Activated B cell treated with CpG ODN at 0.5 μM for 24 hours (primary cell): ENCODE results near the gene SF3B1. TPM values are rescaled to one million over a fixed set of nuclear protein-coding genes. Genes with fewer than 3 reads are reported as not detected.

Source experiments
- ATAC-seq: fragments of 200-7000 bp; cut with Tn5 transposase; one replicate; pipeline ENCODE4 v1.10.0; 2021; ENCODE audit warnings: low read depth, mild to moderate bottlenecking, moderate library complexity
- CTCF ChIA-PET: fragments of 350-600 bp; sonication (Branson Sonifier 250); formaldehyde crosslinking; loops from one replicate; lab custom pipeline; 2021; ENCODE audit warnings: antibody characterized with exemption; lab: Charles Lee
- POLR2A ChIA-PET: fragments of 350-600 bp; sonication (Branson Sonifier 250); formaldehyde crosslinking; loops from one replicate; lab custom pipeline; 2021; ENCODE audit warnings: antibody characterized with exemption; lab: Charles Lee
- DNase-seq: peaks from one replicate; pipeline ENCODE4 v3.0.0; 2022
- H3K27ac Mint-ChIP-seq: one replicate; pipeline ENCODE4 v1.8.0; 2020; ENCODE audit warnings: mixed read lengths
- H3K27me3 Mint-ChIP-seq: one replicate; pipeline ENCODE4 v1.8.0; 2021; ENCODE audit warnings: mixed read lengths
- H3K36me3 Mint-ChIP-seq: one replicate; pipeline ENCODE4 v1.8.0; 2021; ENCODE audit warnings: low read depth, mixed read lengths
- H3K4me1 Mint-ChIP-seq: one replicate; pipeline ENCODE4 v1.8.0; 2021; ENCODE audit warnings: mixed read lengths
- H3K4me3 Mint-ChIP-seq: one replicate; pipeline ENCODE4 v1.8.0; 2020; ENCODE audit warnings: mild to moderate bottlenecking, mixed read lengths
- H3K9me3 Mint-ChIP-seq: one replicate; pipeline ENCODE4 v1.8.0; 2020; ENCODE audit warnings: mixed read lengths
- intact Hi-C: fragments of 100-400 bp; cut with micrococcal nuclease; formaldehyde crosslinking; loops from one replicate; pipeline ENCODE4 v1.15.1; 2024
- total RNA-seq: library from RNA; stranded (reverse); gene quantifications from 2 replicates; pipeline ENCODE4 v1.2.3, GENCODE V29; 2022
- TF ChIP-seq, protein P1 (sequence below): fragments of 200-600 bp; IDR thresholded peaks from one replicate; pipeline ENCODE4 v1.8.0; 2022; ENCODE audit warnings: antibody characterized with exemption, mild to moderate bottlenecking

Gene SF3B1
- total RNA-seq, 1 donor from 2014 or later: 380 TPM

DNA sequence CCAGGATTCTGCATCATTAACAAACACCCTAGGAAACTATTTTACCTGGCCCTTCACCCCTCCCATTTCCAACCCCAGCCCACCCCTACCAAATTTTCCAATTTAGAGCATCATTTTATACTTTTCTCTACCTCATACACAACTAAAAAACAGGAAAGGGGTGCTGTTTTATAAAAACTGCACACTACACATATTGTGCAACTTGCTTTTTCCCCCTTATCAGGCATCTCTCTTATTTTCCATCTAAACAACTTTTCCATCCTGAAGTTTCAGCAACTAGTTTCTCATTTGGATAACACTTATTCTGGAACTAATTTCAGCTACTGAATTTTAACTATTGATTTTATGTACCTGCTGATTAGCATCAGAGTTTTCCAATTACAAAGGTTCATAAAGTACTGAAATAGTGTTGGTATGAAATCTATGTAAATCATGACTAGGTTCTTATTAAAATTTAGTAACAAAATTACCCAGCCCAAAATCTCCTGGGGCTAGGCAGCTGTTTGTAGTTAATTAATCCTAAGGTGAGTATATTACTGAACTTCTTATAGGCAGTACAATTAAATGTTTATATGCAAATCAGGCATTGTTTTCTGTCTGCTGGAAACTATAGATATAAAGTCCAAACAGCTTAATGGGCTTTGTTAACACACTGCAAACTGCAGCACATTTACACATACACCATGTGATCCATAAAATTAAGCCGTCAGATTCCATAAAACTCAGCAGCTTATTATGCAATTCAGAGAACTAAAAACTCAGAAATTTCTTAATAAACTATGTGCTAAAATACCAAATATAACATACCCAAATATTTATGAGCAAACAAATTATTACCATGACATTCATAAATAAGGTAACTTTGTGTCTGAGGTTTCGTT, 7.9 kb downstream of the SF3B1 start:
- ChIA-PET CTCF (no interaction called here), POLR2A (no interaction called here)
- Mint-ChIP-seq H3K27me3 (no peaks in the 10 kb centered on the region), H3K27ac (no peak overlapping the region), H3K4me1 (peaks cover 69% of the 10 kb centered on the region), H3K4me3 (no peak overlapping the region), H3K9me3 (no peaks in the 10 kb centered on the region), H3K36me3 (peaks cover 41% of the 10 kb centered on the region)
- ATAC-seq: no peak
- no peak for DNase-seq
- intact Hi-C loops: no loop called here
- TF ChIP-seq, protein P1, sequence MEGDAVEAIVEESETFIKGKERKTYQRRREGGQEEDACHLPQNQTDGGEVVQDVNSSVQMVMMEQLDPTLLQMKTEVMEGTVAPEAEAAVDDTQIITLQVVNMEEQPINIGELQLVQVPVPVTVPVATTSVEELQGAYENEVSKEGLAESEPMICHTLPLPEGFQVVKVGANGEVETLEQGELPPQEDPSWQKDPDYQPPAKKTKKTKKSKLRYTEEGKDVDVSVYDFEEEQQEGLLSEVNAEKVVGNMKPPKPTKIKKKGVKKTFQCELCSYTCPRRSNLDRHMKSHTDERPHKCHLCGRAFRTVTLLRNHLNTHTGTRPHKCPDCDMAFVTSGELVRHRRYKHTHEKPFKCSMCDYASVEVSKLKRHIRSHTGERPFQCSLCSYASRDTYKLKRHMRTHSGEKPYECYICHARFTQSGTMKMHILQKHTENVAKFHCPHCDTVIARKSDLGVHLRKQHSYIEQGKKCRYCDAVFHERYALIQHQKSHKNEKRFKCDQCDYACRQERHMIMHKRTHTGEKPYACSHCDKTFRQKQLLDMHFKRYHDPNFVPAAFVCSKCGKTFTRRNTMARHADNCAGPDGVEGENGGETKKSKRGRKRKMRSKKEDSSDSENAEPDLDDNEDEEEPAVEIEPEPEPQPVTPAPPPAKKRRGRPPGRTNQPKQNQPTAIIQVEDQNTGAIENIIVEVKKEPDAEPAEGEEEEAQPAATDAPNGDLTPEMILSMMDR: no peak

DNA sequence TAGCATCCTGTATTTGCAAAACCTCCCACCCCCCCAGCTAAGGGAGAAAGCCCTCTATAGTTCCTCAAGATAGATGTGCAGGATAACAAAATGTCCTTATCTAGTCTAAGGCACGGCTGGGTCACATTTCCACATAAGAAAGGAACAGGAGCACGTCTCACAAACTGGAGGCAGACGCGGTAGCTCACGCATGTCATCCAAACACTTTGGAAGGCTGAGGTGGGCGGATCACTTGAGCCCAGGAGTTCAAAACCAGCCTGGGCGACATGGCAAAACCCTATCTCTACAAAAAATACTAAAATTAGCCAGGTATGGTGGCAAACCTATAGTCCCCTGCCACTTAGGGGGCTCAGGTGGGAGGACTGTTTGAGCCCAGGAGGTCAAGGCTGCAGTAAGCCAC, 9.3 kb downstream of the SF3B1 start:
- ATAC-seq: no peak
- ChIA-PET CTCF (no interaction called here), POLR2A (interaction anchor here (1.9 kb wide), 1 partner anchor 9 kb away, joined by 7 read pairs; the partner anchor contains the start of gene SF3B1)
- H3K4me1 Mint-ChIP-seq: peaks cover 57% of the 10 kb centered on the region
- intact Hi-C loops: no loop called here
- peaks cover 45% of the 10 kb centered on the region for H3K36me3 Mint-ChIP-seq
- DNase-seq: no peak
- TF ChIP-seq, protein P1: no peak
- H3K27me3 Mint-ChIP-seq: no peaks in the 10 kb centered on the region
- H3K27ac Mint-ChIP-seq: no peak overlapping the region
- no peak overlapping the region for H3K4me3 Mint-ChIP-seq
- no peaks in the 10 kb centered on the region for H3K9me3 Mint-ChIP-seq

DNA sequence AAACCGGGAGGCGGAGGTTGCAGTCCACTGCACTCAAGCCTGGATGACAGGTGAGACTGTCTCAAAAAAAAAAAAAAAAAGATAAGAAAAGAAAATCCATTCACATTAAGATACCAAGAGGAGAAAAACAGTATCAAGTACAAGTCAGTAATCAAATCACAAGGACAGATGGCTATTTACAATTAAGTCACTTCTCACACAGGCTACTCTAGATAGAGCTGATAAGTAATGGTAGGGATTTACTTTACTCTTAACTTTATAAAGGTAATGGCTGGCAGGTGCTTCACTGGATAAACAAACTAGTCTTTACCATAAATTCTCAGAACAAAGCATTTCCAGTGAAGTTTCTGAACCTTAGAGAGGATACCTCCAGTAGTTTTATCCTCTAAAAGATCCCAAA, 11.5 kb downstream of the SF3B1 start:
- intact Hi-C loops: no loop called here
- TF ChIP-seq, protein P1: no peak
- Mint-ChIP-seq H3K4me3 (no peak overlapping the region), H3K36me3 (peaks cover 48% of the 10 kb centered on the region), H3K4me1 (peaks cover 36% of the 10 kb centered on the region), H3K27ac (no peak overlapping the region), H3K9me3 (no peaks in the 10 kb centered on the region), H3K27me3 (no peaks in the 10 kb centered on the region)
- no peak for ATAC-seq
- DNase-seq: no peak
- ChIA-PET POLR2A (interaction anchor here (1.0 kb wide), 2 partner anchors 11 to 76 kb away, joined by 3 to 4 read pairs; partner anchors contain the start of genes HSPD1, HSPE1 and SF3B1), CTCF (no interaction called here)

DNA sequence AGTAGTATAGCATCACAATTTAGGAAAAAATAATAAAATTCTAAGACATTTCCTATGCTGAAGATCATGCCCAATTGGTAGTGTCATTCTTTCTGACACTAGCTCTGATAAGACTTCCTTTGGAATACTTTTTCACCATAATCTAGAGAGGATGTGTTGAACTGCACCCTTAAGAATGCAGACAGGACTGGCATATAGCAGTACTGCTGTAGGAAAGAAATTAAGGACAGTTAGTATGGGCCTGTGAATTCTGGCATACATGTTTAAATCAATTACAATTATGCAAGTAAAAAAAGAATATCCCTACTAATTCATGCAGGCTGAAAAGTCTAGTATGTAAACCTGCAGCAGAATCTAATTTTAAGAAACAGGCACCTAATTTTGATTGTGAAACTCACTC, 15.4 kb downstream of the SF3B1 start:
- DNase-seq (no peak), ATAC-seq (no peak)
- CTCF ChIA-PET: no interaction called here
- no peaks in the 10 kb centered on the region for H3K27me3 Mint-ChIP-seq
- intact Hi-C loops: loop anchor here (1.0 kb wide), 1 partner anchor 34 kb away; the partner anchor contains the start of gene COQ10B
- POLR2A ChIA-PET: no interaction called here
- TF ChIP-seq, protein P1: no peak
- no peak overlapping the region for H3K27ac Mint-ChIP-seq
- peaks cover 10% of the 10 kb centered on the region for H3K4me1 Mint-ChIP-seq
- H3K36me3 Mint-ChIP-seq: peaks cover 74% of the 10 kb centered on the region
- no peak overlapping the region for H3K4me3 Mint-ChIP-seq
- H3K9me3 Mint-ChIP-seq: no peaks in the 10 kb centered on the region

DNA sequence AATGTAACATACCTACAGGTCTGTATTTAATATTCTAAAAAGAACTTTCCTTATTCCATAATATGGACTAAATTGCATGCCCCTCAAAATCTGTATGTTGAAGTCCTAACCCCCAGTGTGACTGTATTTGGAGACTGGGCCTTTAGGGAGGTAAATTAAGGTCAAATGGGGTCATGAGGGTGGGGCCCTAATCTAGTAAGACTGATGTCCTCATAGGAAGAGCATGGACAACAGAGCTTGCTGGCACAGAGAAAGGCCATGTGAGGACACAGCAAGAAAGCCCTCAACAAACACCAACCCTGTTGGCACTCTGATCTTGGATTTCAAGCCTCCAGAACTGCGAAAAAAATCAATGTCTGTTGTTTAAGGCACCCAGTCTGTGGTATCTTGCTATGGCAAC, 18.6 kb downstream of the SF3B1 start:
- TF ChIP-seq, protein P1: no peak
- Mint-ChIP-seq H3K9me3 (no peaks in the 10 kb centered on the region), H3K27me3 (no peaks in the 10 kb centered on the region), H3K36me3 (peaks cover 73% of the 10 kb centered on the region), H3K27ac (no peak overlapping the region), H3K4me1 (no peaks in the 10 kb centered on the region), H3K4me3 (no peak overlapping the region)
- intact Hi-C loops: no loop called here
- POLR2A ChIA-PET: interaction anchor here (0.7 kb wide), 1 partner anchor 19 kb away, joined by 5 read pairs; the partner anchor contains the start of gene SF3B1
- DNase-seq (no peak), ATAC-seq (no peak)
- CTCF ChIA-PET: no interaction called here
